NCI-H446 treated with DMSO at 0.1 percent for 48 hours (cell line): ENCODE data around the gene UNC5C.

Experiments used
- DNase-seq: peaks from one replicate; lab custom pipeline; 2025; lab: John Stamatoyannopoulos, UW

Gene UNC5C

DNA sequence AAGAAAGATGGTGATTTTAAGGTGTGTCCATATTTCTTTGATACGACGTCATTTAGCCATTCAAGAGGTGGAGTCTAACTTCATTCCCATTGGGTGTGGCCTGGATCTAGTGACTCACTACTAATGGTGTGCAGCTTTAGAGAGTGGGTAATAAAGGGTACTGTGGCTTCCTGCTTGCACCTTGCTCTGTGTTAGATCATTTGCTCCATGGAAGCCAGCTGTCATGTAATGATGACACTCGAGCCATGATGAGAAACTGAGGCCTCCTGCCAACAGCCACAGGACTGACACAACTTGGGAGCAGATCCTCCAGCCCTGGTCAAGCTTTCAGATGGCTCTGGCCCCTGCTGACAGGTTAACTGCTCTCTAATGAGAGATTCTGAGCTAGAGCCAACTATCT lies 82.0 kb downstream of the UNC5C start:
- DNase-seq = no peak

DNA sequence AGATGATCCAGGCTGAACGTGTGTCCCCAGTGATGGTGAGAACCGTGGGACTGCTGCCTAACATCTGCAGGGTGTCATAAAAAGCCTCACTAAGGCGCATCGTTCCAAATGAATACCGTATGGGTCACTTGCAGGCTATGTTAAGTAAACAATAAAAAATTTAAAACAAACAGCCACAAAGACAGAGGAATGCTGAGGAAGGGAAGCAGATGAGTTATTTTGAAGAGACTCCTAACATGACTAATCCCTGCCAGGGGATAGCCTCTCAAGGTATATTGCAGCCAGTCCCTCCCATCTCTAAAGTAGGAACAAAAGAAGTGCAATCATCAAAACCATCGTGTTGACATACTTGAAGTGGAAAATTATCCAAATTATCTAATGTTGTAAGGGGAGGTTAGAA lies 83.8 kb downstream of the UNC5C start:
- DNase-seq = no peak

DNA sequence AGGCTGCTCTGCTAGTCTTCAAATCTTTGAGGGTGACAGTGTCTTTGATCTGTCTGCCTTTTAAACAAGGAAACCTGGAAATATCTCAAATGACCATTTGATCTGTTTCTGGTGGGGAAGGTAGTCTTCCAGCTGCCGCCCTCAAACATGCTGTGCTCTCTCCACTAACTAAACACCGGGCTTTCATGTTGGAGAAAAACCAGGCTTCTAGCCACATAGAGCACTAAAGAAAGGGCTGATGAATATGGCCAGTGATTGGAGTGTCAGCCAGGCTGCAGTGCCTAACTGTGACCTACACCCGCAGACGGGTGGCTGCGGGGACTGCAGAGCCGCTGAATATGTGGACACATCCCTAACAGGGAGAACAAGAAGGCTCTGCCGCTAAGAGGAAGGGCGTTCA lies 85.9 kb downstream of the UNC5C start:
- DNase-seq = no peak

DNA sequence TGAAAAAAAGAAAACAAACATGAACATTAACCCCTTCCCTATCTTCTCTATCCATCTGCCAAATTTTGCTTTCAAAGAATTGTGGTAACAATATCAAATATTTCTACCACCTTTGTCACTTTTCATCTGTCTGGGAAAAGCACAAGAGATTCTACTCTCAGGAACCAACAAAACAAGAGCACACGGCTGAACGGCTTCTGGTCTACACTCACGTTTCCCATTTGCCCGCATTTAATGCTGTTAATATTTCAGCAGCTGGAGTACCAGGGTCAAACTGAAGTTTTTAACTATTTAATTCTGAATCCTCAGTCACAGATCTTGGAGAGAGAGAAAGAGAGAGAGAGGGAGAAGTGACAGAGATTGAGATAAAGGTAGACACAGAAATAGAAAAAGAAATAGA lies 91.4 kb downstream of the UNC5C start:
- DNase-seq = no peak

DNA sequence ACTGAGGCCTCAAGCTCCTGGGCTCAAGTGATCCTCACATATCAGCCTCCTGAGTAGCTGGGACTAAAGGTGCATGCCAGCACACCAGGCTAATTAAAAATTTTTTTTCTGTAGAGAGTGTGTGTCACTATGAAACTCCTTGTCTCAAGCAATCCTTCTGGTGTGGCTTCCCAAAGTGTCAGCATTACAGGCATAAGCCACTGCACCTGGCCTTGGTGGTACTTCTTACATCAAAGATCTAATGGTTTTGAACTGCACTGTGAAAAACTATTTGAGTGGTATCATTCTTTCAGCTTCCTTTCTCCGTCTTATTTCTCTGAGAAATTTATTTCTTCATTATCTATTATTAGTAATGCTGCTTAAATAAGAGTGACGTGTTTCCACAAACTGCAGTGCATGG lies 98.5 kb downstream of the UNC5C start:
- DNase-seq = no peak

DNA sequence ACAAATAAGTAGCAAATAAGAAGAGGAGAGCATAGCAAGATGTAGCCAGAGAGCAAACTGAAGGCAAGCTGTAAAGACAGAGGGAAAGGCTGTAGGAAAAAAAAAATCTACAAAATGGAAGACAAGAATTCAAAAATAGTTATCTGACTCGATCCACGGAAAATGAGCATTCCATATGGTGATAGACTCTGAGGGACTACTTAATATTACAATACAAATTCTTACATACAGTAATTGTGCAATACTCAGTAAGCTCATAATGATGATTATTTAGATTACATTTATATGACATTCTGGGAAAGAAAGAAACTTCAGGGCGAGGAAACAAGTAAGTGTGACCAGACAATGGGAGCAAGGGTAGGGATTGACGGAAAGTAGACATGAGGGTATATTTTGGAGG lies 102.6 kb downstream of the UNC5C start:
- no peak for DNase-seq

DNA sequence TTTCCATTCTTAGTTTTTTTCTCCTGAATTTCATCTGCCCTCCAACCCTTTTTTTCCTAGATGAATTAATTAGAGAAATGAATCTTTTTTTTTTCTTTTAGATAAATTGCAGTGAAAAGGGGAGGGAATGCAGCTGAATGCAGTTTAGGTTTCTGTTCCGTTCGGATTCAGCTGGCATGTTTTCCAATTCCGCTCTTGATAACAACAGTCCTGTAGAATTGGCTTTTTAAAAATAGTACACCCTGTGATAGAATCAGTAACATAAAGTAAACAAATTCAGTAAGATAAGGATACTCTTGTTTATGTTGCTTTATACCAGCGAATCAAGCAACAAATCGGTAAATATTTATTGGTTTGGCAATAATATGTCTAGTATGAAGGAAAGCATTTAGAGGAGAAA lies 103.5 kb downstream of the UNC5C start:
- no peak for DNase-seq

DNA sequence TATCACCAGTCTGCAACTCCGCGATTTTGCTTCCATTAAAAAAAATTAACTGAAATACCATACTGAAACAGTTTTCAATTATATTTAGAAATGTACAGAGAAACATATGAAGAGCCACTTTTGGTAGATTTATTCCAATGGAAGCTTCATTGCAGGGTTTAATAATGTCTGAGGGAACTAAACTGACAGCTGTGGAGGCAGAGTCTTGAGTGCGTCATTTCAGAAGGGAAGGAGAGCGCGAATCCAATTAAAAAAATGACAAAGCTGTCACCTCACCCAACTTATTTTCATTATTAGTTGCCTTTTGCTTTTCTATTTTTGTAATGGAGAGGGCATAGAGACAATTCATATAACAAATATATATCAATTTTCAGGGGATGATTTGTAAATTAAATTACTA lies 104.0 kb downstream of the UNC5C start:
- DNase-seq = no peak

DNA sequence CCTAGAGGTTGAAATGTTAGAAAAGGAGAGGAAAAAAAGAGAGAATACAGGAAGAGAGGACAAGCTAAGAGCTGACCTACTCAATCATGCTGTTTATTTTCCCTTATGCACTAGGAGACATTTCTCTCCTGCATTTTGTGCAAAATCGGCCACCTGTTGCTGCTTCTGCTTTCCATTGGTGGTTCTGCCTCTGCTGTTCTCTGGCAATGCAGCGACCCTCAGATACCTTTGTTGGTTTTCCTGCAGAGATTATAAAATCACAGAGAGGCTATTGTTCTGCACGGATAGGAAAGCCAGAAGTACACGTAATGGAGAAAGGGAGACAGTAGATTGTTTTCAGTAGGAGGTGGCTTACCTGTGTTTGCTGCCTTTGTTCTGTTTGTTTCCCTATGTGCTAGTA lies 108.9 kb downstream of the UNC5C start:
- no peak for DNase-seq

DNA sequence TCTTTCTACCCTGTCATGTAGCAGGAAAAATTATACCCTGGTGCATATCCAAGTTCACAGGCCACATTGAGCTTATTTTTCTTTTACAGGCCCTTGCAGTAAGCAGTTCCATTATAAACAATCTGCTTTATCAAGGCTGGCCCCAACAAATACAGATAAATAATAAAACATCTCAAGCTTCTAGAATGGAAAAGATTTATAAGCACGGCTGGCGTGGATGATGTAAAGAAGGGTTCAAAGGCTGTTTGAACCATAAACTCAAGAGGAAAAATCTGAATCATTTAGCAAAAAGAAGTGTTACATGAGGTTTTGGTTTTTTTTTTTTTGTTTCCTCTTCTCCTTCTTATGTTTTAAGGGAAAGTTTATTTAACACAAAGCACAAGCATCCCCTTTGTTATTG lies 109.7 kb downstream of the UNC5C start:
- DNase-seq = no peak

DNA sequence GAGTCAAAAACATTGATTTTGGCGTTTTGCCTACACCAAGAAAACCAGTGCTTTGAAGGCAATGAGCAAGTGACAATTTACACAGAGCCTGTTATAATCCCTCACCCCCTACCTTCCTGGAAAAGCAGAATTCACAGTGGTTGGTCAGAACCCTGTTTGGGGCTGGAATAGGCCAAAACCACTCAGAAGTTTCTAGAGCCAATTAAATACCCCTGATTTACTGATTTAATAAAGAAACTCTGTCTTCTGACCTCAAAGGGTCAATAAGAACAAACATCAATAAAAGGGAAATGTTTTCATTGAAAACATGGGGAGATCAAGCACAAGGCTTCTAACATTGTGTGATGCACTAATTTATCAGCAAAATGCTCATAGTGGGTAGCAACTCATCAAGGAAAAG lies 116.3 kb downstream of the UNC5C start:
- no peak for DNase-seq

DNA sequence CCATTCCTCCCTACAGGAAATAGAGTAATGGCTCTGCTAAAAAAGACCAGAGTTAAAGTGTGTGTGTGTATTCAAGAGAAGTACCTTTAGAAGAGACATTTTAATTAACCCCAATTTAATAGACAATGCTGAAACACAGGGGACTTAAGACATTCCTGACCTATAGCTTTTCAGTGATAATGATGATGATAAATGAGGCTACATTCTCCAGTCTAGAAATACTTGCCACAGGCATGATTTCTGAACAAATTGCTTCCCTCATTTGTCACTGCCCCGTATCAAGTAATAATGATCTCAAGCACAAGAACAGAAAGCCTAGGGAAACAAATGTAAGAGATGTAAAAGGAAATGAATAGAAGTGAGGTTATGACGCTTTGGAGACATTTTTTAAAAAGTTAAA lies 117.1 kb downstream of the UNC5C start:
- no peak for DNase-seq

DNA sequence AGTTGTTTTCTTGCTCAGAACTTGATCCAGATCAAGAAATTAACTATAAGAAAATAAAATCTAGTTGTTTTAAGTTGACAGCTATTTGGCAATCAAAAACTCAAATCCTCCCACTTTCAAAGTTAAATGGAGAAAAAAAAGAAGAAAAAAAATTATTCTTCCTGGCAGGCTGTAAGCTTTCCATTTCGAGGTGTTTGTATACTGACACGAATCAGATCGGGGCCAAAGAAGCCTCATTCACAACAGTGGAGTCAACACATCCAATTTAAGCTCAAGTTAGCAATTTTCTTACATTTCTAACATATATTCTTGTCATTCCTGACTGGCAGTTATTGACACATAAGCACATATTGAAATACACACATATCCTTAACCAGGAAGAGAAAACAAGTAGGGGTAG lies 119.4 kb downstream of the UNC5C start:
- no peak for DNase-seq

DNA sequence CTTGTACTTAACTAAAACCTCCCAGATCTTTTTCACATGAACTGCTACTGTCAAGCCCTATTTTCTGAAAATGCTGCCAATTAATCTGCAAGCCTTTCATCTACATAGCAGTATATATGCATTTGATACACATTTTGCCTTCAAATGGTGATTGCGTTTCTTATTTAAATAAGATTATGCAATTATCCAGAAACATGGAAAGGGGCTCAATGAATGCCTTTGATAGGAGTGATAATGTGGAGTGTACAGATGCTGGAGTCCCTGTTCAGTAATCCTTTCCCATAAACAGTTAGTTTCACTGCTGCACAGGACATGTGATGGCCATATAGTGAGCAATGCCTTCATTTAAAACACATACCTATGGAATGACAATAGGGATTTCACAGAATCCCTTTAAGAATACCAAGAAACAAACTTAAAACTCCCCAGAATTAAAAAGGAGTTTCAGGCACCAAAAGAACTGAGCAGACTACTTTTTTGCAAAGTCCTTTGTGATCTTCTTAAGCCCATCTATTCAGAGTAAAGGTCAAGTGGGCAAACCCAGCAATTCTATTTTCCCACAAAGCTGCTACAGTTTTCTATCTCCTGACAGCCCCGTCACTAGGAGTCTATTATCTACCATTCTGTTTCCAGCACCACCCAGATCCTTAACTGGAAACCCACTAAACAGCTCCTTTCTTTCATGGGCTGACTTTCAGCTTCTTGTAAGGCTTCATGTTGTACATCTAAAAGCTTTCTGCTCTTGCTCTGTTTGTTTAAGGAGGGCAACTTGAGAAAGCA lies 120.3 kb downstream of the UNC5C start:
- DNase-seq = peak; percentile 47

DNA sequence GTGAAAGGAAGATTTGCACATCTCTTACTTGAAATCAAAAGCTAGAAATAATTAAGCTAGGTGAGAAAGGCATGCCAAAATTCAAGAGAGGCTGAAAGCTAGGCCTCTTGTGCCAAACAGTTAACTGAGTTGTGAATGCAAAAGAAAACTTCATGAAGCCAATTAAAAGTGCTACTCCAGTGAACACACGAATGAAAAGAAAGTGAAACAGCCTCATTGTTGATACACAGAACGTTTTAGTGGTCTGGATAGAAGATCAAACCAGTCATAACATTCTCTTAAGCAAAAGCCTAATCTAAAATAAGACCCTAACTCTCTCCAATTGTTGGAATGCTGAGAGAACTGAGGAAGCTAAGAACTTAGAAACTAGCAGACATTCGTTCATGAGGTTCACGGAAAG lies 122.3 kb downstream of the UNC5C start:
- DNase-seq = no peak

DNA sequence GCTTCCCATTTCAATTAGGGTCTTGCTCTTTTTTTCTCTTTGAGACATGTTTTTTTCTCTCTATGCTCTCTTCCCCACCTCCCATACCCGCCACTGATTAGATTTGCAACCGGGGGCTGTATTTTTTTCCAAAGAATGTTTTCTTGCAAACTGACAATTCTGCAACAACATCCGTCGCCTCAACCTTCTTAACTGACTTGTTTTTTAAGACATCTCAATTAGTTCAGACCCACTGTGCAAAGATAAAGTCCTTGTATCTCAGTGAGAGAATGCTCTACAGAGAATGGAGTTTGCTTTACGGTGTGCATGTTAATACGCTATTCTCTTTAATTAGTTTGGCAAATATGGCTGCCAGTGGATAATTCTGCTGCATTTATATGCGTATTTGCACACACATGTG lies 126.3 kb downstream of the UNC5C start:
- no peak for DNase-seq

DNA sequence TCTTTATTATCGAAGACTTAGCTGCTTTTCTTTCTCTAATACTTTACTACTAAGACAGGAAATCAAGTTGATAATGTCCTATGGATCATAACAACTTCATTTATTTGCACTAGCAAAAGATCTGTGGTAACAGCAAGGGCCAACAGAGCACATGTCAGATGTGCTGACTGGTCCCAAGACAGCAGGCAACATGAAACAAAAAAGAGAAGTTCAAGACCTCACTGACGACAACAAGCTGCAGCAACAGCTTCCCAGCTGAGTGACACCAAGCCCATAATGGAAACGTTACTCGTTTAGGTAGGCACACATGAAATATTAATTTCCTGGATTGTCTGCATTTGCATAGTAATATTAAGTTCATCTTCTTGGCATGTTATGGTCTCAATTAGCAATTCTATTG lies 126.9 kb downstream of the UNC5C start:
- DNase-seq = no peak

DNA sequence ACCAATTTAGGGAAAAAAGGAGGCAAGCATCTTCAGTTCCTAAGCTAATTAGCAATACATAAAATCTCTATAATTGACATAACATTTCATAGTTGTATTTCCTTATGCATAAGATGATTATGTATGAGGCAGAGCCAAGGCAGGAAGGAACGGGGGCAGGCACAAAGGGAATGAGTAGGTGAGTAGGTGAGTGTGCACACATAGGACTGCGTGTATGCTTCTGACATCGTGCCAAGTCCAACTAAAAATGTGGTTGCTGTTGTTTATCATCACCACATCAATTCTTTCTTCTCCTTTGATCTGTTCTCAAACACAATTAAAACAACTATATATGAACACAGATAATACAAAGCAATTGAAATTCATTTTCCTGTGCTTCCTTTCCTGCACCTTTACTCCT lies 131.2 kb downstream of the UNC5C start:
- DNase-seq = no peak

DNA sequence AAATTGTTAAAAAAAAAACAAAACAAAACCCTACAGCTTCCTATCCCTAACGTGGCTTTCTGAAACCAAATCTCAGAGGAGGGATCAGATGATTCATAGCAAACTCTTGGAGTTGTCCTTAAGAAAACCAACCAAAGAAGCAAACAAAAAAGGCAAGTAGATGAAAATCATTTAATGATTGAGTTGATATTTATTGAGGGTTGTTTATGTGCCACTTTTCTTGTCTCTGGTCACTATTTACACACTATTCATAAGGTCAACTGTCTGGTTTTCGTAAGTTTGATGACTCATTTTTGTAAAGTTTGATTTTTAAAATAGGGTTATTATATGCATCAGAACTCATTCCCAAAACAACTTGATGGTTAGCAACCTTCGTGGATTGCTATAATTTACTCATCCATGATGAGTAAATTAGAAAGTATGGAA lies 133.4 kb downstream of the UNC5C start:
- no peak for DNase-seq

DNA sequence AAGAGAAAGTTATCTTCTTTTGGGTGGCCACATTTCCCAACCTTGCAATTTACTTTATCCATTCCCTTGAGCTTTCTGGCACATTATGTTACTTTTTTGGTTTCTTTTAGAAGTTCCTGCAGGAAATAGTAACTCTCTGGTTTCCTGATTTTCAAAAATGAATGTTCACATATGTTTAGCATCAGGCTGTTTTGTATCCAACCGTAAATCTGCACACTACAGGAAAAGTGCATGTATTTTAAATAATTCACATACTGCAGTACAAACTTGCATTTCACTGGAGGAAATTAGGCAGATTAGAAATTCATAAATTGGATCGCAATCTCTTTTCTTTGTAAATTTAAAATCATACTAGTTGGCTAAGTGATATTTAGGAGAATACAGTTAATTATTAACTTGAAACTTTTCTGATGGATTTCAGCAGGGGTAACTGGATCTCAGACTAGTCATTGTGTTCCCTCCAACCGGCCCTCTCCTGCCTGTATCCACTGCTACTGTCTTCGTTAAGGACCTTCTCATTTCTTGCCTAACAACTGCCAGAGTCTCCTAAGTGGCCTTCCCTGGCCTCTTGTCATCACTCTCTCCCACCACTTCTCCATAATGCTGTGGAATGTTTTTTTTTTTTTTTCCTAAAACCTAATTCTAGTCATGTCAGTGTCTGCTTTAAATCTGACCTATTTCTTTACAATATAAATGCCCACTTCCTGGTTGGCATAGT lies 137.2 kb downstream of the UNC5C start:
- DNase-seq = no peak

DNA sequence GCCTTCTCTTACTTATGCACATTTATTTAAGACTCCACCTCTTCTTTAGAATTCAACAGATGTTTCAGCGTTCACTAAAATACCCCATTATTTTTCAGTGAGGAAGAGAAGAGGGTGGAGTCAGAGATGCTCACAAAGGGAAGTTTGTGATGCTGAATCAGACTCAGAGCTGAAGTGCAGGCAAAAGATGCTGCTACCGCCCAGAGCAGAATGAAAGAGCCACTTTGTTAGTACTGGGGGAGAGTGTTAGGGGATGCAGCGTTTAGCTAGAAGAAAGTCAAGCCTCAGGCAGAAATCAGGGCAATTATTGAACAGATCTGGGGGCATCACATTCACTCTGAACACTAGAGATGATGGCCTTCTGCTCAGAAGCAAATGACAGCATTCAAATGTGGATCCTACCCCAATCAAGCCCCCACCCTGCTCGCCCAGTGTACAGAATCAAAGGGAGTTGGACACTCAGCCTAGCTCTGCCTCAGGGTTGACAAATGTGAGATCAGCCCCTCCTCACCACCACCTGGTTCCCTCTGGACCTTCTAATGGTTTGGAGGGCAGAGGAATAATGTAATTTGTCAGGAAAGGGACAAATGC lies 138.3 kb downstream of the UNC5C start:
- no peak for DNase-seq

DNA sequence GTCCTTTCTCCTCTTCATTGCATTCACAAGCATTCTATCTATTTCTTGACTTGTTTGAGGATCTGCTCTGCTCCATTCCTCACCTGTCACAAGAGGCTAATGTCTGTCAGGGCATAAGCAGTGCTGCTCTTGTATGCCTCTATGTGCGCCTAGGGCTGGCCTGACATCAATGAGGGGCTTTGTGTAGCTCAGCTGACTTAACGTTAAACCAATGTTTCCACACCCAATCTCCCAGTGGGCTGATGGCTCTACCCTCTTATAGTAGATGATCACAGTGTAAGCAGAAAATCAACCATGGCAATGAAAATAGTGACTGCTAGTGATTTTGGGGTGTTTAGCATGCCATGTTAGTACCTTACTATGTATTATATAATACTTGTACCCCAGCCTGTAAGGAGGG lies 139.0 kb downstream of the UNC5C start:
- no peak for DNase-seq

DNA sequence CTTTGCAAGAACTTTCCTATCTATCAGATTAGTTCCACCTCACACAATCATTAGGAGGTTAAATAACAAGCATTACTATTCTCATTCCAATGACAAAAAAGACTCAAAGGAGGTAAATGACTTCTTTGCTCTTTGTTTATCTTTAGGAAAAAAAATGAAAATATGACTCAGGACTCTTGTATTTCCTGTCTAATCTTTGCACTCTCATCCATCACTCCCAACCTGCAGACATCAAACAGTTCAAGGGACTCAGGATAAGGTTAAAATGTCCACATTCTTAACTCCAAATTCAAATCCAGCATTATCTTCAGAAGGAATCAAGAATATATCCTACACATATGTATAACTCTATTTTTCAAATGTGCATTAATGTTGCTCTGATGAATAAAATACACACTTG lies 139.6 kb downstream of the UNC5C start:
- DNase-seq = no peak

DNA sequence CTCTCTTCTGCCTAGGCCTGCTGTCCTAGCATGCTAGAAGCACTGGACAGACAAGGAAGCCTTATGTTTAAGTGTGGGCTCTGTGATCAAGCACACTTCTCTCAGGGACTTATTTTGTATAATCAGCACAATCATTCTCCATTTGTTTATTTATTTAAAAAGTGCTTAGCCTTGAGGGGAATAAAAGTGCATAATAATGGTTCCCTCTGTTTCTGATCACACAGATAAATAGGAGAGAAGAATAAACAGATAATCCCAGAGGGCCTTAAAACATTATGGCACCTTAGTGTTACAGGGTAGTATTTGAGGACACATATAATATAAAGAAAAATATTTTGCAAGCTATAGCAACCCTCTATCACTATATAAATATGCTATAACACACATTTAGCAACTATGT lies 146.5 kb downstream of the UNC5C start:
- DNase-seq = no peak
